ENCODE data around the gene KRT6A. TPM values are rescaled to one million over a fixed set of nuclear protein-coding genes. Genes with fewer than 3 reads are reported as not detected.

The KRT6A gene
- total RNA-seq, 3 donors from 2014 or later = not detected

DNA sequence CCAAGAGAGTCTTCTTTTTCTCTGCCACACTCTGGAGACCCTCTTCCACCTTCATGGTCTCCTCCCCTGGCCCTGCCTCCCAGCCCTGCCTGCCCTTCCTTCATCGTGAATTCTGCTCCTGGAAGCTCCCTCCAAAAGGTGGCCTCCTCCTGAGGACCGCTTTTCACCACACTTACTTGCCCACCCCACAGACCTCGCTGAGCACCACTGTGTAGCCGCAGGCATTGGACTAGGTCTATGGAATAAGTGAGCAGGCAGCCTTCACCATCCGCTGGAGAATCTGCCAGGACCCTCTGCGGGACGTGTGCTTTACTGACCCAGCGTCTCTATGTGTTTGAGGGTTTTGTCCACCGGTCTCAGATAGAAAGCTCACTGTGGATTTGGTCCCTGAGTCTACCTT is 36.8 kb upstream of the KRT6A start:
- no peak for ATAC-seq

DNA sequence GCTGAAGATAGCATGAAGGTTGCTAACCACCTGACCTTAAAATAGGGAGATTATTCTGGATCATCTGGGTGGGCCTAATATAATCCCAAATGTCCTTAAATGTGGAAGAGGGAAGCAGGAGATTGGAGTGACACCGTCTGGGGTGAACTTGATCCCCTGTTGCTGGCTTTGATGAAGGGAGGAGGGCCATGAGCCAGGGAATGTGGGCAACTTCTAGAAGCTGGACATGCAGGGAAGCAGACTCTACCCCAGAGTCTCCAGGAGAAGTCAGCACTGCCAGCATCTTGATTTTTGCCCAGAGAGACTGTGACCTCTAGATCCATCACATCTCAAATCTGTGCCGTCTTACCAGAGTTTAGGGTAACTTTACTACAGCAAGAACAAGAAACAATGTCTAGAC is 36.4 kb upstream of the KRT6A start:
- peaks cover 2% of the 10 kb centered on the region for H3K27me3 Mint-ChIP-seq (ENCODE audit: low read depth)
- H3K9me3 Mint-ChIP-seq = no peaks in the 10 kb centered on the region
- DNase-seq (no peak), ATAC-seq (no peak)
- H3K36me3 Mint-ChIP-seq (ENCODE audit: insufficient read depth) = no peaks in the 10 kb centered on the region
- H3K4me1 Mint-ChIP-seq (ENCODE audit: low read depth) = peaks cover 7% of the 10 kb centered on the region
- no peak overlapping the region for H3K4me3 Mint-ChIP-seq

More for the DNA sequence above, 36.8 kb upstream of the KRT6A start:
- Mint-ChIP-seq H3K9me3 (no peaks in the 10 kb centered on the region), H3K4me1 (ENCODE audit: low read depth) (peaks cover 7% of the 10 kb centered on the region), H3K36me3 (ENCODE audit: insufficient read depth) (no peaks in the 10 kb centered on the region), H3K4me3 (no peak overlapping the region), H3K27me3 (ENCODE audit: low read depth) (peaks cover 2% of the 10 kb centered on the region)
- DNase-seq = no peak

DNA sequence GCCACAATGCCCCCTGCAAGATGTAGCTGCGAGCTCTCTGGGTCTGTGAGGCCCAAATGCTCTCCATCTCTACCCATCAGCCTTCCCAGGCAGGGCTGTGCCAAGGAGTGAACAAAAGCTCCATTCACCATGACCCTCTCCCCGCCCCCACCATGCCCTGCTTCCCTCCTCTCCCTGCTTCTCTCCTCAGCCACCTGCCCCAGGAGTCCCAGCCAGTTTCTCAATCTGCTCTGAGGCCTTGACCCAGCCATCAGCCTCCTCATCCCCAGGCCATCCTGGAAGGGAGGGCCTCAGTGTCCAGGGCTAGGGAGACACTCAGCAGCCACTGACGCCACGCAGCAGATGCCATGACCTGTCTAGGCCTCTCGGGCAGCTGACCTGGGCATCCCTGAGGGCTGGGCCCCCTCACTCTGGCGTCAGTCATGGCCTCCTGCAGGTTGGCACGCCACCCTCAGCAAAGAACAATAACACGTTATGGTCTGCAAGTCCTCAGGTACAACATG is 35.6 kb upstream of the KRT6A start:
- ATAC-seq (no peak), DNase-seq (no peak)
- peaks cover 2% of the 10 kb centered on the region for H3K27me3 Mint-ChIP-seq (ENCODE audit: low read depth)
- no peaks in the 10 kb centered on the region for H3K36me3 Mint-ChIP-seq (ENCODE audit: insufficient read depth)
- no peaks in the 10 kb centered on the region for H3K9me3 Mint-ChIP-seq
- H3K4me1 Mint-ChIP-seq (ENCODE audit: low read depth) = peaks cover 7% of the 10 kb centered on the region
- H3K4me3 Mint-ChIP-seq = no peak overlapping the region

DNA sequence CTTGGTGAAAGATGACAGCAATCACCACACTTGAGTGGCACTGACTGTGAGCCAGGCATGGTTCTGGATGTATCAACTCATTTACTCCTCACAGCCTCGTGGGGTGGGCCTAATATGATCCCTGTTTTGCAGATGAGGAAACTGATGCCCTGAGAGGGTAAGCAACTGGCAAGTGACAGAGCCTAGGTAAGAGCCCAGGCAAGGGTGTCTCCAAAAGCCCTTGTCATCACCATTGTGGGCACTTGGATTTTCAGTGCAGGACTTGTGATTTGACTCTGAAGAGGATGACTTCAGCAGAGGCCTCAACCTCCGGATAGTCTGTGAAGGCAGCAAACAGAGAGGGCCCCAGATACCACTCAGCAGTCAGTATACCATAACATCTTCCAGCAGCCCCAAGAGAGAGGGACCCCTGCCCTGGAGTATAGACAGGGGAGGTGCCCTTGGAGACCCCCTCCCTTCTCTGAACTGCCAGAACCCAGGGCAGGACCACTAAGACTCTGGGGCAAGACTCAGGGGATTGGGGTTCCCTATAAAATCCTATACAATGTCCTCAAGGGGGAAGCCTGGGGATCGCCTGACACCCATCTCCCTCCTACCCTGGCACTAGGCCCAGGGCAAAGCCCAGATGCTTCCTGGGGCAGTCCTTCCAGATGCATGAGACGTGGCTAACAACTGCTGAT is 34.2 kb upstream of the KRT6A start:
- H3K27me3 Mint-ChIP-seq (ENCODE audit: low read depth) = no peaks in the 10 kb centered on the region
- no peaks in the 10 kb centered on the region for H3K9me3 Mint-ChIP-seq
- H3K36me3 Mint-ChIP-seq (ENCODE audit: insufficient read depth) = no peaks in the 10 kb centered on the region
- no peak overlapping the region for H3K4me3 Mint-ChIP-seq
- peaks cover 7% of the 10 kb centered on the region for H3K4me1 Mint-ChIP-seq (ENCODE audit: low read depth)
- ATAC-seq (no peak), DNase-seq (no peak)

DNA sequence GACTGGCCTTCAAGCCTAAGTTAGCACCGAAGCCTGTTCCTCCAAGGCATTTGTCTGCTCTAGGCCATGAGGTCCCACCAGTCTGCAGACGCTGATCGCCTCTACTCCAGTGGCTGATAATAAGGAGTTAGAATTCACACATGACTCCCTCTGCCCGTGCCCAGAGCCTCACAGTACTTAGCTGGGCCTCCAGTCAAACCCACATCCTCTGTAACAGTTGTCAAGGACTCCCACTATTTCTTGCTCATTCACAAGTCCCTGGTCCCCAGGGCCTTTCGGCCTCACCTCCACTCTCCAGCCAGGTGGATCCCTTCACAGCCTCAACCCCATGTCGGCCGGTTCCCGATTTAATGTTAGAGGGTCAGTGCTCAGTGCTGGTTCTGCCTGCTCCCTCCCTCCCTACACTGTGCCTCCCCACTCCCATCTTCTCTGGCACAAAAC is 33.5 kb upstream of the KRT6A start:
- Mint-ChIP-seq H3K9me3 (no peaks in the 10 kb centered on the region), H3K36me3 (ENCODE audit: insufficient read depth) (no peaks in the 10 kb centered on the region), H3K27me3 (ENCODE audit: low read depth) (no peaks in the 10 kb centered on the region), H3K4me3 (no peak overlapping the region), H3K4me1 (ENCODE audit: low read depth) (peaks cover 7% of the 10 kb centered on the region)
- DNase-seq = no peak
- ATAC-seq = no peak

DNA sequence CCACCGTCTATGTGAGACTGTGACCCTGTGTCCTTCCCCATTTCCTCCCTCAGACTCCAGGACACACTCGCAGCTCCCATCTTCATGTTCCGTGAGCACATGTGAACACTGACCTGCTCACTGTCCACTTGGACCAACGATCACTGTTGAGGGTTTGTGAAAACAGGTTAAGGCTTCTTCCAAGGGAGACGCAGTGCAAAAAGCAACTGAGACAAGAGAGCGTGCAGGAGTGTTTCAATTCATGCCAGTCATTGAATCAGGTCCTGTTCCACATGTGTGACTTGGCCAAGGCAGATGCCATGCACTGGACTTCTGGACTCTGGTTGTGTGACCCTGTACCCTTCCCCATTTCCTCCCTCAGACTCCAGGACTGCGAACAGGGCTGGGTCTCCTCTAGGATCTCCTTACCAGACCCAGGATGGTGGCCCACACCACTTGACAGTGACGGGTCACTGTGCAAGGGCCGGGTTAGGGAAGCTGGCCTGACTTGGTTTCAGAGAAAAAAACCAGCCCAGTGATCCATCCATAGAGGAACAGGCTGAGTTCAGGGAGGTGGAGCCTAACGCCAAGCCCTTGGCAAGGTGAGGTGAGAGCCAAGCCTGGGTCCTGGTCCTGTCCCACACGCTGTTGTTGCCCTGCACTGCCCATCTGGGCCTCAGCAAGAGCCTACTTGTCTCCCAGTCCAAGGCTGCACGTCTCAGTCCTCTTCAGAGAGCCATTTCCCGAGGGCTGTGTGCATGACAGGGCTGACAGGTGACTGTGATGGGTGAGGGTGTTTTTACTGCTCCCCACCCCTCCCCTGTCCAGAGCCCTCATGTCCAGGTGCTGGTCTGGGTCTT is 32.8 kb upstream of the KRT6A start:
- Mint-ChIP-seq H3K36me3 (ENCODE audit: insufficient read depth) (no peaks in the 10 kb centered on the region), H3K4me3 (no peak overlapping the region), H3K9me3 (no peaks in the 10 kb centered on the region), H3K27me3 (ENCODE audit: low read depth) (no peaks in the 10 kb centered on the region), H3K4me1 (ENCODE audit: low read depth) (peaks cover 7% of the 10 kb centered on the region)
- ATAC-seq (no peak), DNase-seq (no peak)

DNA sequence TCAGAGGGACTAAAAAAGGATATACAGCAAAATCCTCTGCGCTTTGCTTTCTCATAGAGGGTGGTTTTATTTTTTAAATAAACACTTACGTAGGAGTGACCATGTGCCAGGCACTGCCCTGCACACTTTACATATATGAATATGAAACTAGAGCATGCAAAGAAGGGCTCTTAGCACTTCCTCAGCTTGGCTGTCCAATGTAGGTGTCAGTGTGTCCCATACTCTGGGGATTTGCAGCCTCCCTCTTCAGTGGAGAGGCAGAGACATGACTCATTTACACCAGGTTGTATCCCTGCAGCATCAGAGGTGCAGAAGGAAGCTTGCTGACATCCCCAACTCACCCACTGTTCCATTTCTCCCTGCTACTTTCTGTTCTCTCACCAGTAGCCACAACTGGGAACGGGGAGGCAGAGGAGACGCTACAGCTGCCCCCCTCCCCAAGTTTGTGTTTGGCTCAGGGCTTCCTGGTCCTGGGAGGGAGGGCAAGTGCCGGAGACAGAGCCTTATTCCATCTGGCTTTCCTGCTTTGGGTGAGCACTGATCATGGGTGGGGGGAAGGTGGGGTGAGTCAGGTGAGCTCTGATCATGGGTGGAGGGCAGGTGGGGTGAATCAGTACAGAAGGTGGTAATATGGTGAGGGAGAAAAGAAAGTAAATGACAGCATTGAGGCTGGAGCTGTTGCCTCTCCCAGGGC is 32.0 kb upstream of the KRT6A start:
- Mint-ChIP-seq H3K4me1 (ENCODE audit: low read depth) (peaks cover 7% of the 10 kb centered on the region), H3K4me3 (no peak overlapping the region), H3K27me3 (ENCODE audit: low read depth) (no peaks in the 10 kb centered on the region), H3K36me3 (ENCODE audit: insufficient read depth) (no peaks in the 10 kb centered on the region), H3K9me3 (no peaks in the 10 kb centered on the region)
- no peak for DNase-seq
- ATAC-seq = no peak

DNA sequence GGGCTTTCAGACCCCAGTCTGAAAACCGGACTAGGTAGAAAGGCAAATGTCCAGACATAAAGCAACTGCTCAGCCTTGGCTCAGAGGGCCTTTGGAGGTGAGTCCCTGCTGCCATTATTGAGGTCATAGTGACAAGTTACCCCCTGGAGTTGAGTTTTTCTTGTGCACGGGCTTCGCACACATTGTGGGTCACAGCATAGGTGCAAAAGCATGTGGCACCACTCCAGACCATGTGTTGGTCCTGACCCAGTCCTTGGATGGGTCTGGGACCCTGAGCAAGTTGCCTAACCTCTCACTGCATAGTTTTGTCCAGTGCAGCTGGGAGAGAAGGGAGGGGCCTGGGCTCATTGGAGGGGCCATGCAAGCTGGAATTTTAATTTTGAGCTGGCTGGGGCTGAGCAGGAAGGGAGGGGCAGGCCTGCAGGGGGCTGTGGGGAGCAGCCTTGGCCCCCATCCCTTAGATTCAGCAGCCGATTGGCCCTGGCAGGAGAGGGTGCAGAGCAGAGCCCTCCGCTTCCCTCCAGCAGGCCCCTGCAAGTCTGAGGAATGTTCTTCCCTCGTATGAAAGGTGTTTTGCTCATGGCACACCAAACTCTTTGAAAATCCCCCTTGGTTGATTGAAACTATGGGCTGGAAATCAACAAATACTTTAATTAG is 31.3 kb upstream of the KRT6A start:
- DNase-seq = no peak
- Mint-ChIP-seq H3K4me3 (no peak overlapping the region), H3K4me1 (ENCODE audit: low read depth) (peaks cover 7% of the 10 kb centered on the region), H3K9me3 (no peaks in the 10 kb centered on the region), H3K27me3 (ENCODE audit: low read depth) (no peaks in the 10 kb centered on the region), H3K36me3 (ENCODE audit: insufficient read depth) (no peaks in the 10 kb centered on the region)
- no peak for ATAC-seq

DNA sequence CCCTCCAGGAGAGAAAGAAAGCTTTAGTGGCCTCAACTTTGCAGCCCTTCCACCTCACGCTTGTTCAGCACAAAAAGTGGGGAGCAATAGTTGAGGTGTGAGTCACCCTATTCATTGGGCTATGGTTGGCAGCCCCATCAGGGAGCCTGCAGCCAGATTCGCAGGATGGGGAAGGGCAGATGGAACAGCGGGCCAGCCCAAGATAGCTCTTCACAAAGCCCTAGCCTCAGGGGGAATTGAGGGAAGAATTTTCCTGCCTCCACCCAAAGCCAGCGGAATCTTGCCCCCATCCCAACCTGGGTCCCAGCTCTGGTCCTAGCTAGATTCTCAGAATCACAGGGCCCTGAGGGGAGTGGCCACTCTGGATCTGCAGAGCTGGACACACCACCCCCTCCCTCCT is 30.8 kb upstream of the KRT6A start:
- no peaks in the 10 kb centered on the region for H3K9me3 Mint-ChIP-seq
- H3K27me3 Mint-ChIP-seq (ENCODE audit: low read depth) = no peaks in the 10 kb centered on the region
- H3K4me1 Mint-ChIP-seq (ENCODE audit: low read depth) = peaks cover 7% of the 10 kb centered on the region
- H3K36me3 Mint-ChIP-seq (ENCODE audit: insufficient read depth) = no peaks in the 10 kb centered on the region
- DNase-seq (no peak), ATAC-seq (no peak)
- no peak overlapping the region for H3K4me3 Mint-ChIP-seq

DNA sequence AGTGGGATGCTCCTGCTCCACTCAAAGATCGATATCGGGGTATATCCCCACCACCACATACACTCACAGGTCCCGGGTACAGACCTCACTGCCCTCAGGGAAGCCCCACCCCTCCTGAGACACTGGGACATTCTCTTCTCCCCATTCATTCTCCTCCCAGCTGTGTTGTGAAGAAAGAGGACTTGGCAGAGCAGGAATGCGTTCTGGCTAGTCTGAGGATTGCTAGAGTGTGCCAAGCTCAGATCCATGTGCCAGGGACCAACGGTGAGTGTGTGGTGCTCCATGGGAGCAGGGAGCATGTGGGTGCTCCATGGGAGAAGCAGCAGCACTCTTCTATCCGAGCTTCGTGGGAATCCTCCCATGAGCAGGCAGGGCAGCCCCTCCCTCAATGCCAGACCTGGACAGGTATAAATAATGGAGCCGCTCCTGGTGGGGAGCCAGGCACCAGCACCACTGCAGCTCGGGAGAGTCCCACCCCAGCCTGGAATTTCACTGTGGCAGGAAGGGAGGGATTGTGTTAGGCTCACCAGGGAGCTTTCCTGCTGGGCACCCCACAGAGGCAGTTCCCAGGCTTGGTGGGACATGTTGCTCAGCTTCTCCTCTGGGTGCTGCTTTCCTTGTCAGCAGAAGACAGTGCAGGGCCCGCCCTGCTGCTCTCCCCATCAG is 29.4 kb upstream of the KRT6A start:
- Mint-ChIP-seq H3K4me3 (no peak overlapping the region), H3K9me3 (no peaks in the 10 kb centered on the region), H3K27me3 (ENCODE audit: low read depth) (no peaks in the 10 kb centered on the region), H3K4me1 (ENCODE audit: low read depth) (peaks cover 7% of the 10 kb centered on the region), H3K36me3 (ENCODE audit: insufficient read depth) (no peaks in the 10 kb centered on the region)
- no peak for ATAC-seq
- no peak for DNase-seq

DNA sequence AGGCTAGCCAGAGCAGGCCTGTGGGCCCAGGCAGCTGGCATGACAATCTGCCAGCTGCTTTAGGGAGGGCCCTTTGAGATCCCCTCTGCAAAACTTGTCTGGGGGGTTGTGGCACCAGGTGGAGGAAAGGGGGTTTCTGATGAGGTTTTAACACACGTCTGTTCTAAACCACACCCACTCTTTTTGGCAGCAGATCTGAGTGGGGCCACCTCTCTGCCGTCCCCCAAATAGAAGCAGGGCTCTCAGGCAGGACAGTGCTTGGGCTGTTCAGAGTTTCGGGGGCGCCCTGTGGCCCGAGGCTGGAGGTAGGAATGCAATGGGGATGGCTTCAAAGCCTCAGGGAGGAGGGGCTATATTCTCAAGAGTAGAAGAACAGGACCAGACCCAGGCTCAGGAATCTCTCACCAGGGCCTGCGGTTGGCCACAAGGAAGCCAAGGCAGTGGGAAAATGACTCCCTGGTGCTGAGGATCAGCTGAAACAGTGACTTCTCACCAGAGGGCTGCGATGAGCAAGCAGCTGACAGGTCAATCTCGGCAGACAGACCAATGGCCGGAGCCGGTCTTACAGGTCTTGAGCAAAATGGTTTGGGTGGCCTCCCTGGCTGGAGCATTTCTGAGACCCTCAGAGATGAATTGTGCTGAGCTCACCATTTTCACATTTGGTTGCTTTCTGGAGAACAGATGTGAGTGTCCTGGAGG is 28.7 kb upstream of the KRT6A start:
- H3K27me3 Mint-ChIP-seq (ENCODE audit: low read depth) = no peaks in the 10 kb centered on the region
- H3K36me3 Mint-ChIP-seq (ENCODE audit: insufficient read depth) = no peaks in the 10 kb centered on the region
- ATAC-seq = no peak
- H3K4me1 Mint-ChIP-seq (ENCODE audit: low read depth) = peaks cover 3% of the 10 kb centered on the region
- H3K4me3 Mint-ChIP-seq = no peak overlapping the region
- H3K9me3 Mint-ChIP-seq = no peaks in the 10 kb centered on the region
- DNase-seq = no peak

DNA sequence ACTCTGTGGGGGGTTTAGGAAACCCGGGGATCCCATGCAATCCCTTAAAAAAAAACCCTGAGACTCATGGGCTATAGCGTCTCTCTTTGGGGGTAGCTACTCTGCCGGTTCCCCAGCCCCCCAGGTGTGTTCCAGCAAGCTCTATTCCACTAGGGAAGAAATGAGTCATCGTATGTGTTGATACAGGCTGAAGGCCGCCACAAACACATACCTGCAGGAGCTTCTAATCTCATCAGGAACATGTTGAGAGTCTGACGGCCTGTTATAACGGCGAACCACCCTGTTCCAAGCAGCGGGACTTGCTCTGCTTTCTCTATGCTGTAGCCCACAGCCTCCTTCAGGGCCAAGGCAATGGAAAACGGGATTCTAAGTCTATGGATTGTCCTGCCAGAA is 28.1 kb upstream of the KRT6A start:
- Mint-ChIP-seq H3K4me3 (no peak overlapping the region), H3K9me3 (no peaks in the 10 kb centered on the region), H3K27me3 (ENCODE audit: low read depth) (peaks cover 3% of the 10 kb centered on the region), H3K4me1 (ENCODE audit: low read depth) (no peaks in the 10 kb centered on the region), H3K36me3 (ENCODE audit: insufficient read depth) (no peaks in the 10 kb centered on the region)
- DNase-seq = no peak
- no peak for ATAC-seq

DNA sequence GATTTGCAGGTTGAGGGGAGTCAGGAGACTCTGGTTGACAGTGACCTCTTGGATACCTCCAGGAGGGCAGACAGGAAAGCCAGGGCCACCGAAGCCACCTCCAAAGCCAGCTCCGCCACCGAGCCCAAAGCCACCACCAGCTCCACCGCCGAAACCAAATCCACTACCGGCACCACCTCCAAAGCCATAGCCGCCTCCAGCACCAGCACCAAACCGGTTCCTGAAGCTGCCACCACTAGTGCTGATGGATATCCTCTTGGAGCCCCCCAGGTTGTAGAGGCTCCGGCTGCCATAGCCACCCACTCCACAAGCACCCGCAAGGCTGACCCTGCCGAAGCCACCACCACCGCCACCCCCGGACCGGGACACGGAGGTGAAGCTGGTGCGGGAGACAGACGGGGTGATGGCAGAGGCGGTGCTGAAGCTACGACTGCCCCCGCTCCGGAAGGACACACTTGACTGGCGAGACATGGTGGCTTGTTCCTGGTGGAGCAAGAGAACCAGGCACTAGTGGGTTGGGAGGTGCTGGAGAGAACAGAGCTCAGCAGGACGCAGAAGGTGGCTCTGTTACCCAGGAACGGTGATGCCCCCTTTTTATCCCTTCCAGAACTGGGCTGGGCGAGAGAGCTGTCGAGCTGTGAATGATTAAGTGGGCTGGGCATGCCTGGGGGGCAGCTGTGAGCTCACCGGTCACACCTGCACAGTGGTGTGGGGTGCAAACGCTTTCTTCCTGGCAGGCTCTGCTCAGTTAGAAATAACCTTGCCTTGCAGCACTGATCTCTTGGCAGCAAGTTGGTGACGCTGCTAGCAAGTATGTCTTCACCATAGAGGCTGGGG is 27.0 kb upstream of the KRT6A start, which contains the start of gene KRT5:
KRT5 (minus strand) TSS at position 569 of the 837 bp plus-strand sequence; CDS start at position 471, 98 bp downstream.
- H3K36me3 Mint-ChIP-seq (ENCODE audit: insufficient read depth) = no peaks in the 10 kb centered on the region
- ATAC-seq (no peak), DNase-seq (no peak)
- H3K4me3 Mint-ChIP-seq = no peak within 1 kb of the TSS
- no peaks in the 10 kb centered on the region for H3K4me1 Mint-ChIP-seq (ENCODE audit: low read depth)
- peaks cover 7% of the 10 kb centered on the region for H3K27me3 Mint-ChIP-seq (ENCODE audit: low read depth)
- no peaks in the 10 kb centered on the region for H3K9me3 Mint-ChIP-seq

Data from activated T-cell treated with anti-CD3 and anti-CD28 coated beads, Interleukin-2, amount 50 U/mL, for 4 hours (primary cell).